Panc1 (cell line): ENCODE data around the gene ANKRD55. TPM values are rescaled to one million over a fixed set of nuclear protein-coding genes. Genes with fewer than 3 reads are reported as not detected.

Experiments
- ATAC-seq: fragments of 200-7000 bp; cut with Tn5 transposase; 2 replicates; pipeline ENCODE4 v1.9.1; 2020; ENCODE audit warnings: mild to moderate bottlenecking, moderate library complexity
- BruUV-seq: library from RNA; stranded (reverse); fragments of 400-500 nt; replicated peaks from 2 replicates; lab custom pipeline; 2021; lab: Mats Ljungman, UMichigan
- CTCF ChIA-PET: fragments of 300-600 bp; sonication (Branson Sonifier 250); formaldehyde crosslinking; loops from one replicate; lab custom pipeline; 2022; ENCODE audit warnings: antibody characterized with exemption; lab: Charles Lee
- POLR2A ChIA-PET: fragments of 300-600 bp; sonication (Branson Sonifier 250); formaldehyde crosslinking; loops from one replicate; lab custom pipeline; 2022; ENCODE audit warnings: antibody characterized with exemption; lab: Charles Lee
- DNase-seq: peaks from one replicate; pipeline ENCODE4 v3.0.0-alpha.2; 2010; ENCODE audit warnings: low read depth, low spot score
- H3K27ac ChIP-seq: 2 replicates; pipeline ENCODE4 v1.5.1; 2011; ENCODE audit warnings: mild to moderate bottlenecking, low read length, inconsistent platforms
- H3K27me3 ChIP-seq: fragments of 200-500 bp; sonication (Bioruptor generic); 2 replicates; pipeline ENCODE4 v1.6.0; 2014; ENCODE audit warnings: low read length, inconsistent platforms; ENCODE audit not compliant: control insufficient read depth, insufficient read depth
- H3K36me3 ChIP-seq: fragments of 200-500 bp; sonication (Bioruptor generic); 2 replicates; pipeline ENCODE4 v1.5.1; 2014; ENCODE audit warnings: inconsistent platforms, mild to moderate bottlenecking, low read length, moderate library complexity; ENCODE audit not compliant: control insufficient read depth, insufficient read depth
- H3K4me1 ChIP-seq: 2 replicates; pipeline ENCODE4 v1.5.1; 2011; ENCODE audit warnings: inconsistent platforms, mild to moderate bottlenecking, low read length, moderate library complexity; ENCODE audit not compliant: control insufficient read depth, insufficient read depth
- H3K4me3 ChIP-seq, 2 experiments: 2 replicates each; pipeline ENCODE4 v1.5.1; 2011 to 2012; ENCODE audit warnings: low read depth in 2 of 2, low read length in 2 of 2, mild to moderate bottlenecking in 2 of 2, inconsistent platforms in 1 of 2, moderate library complexity in 1 of 2
- H3K9me3 ChIP-seq: fragments of 200-500 bp; sonication (Bioruptor generic); 2 replicates; pipeline ENCODE4 v1.5.1; 2014; ENCODE audit warnings: low read depth, mild to moderate bottlenecking, inconsistent platforms, low read length, moderate library complexity; ENCODE audit not compliant: control insufficient read depth, insufficient read depth
- POLR2AphosphoS5 ChIP-seq: IDR thresholded peaks from 2 replicates; pipeline ENCODE4 v1.6.1; 2012; ENCODE audit warnings: mild to moderate bottlenecking, low read depth, low read length, moderate library complexity
- REST ChIP-seq, 2 experiments: IDR thresholded peaks; 2 replicates each; pipeline ENCODE4 v1.6.1; 2011 to 2012; ENCODE audit warnings: low read depth in 2 of 2, control low read depth in 1 of 2, low read length in 1 of 2, mild to moderate bottlenecking in 1 of 2, moderate library complexity in 1 of 2; ENCODE audit not compliant: insufficient read depth in 1 of 2
- SIN3A ChIP-seq: IDR thresholded peaks from 2 replicates; pipeline ENCODE4 v1.6.1; 2012; ENCODE audit warnings: low read depth, mild to moderate bottlenecking, low read length, moderate library complexity, borderline replicate concordance; ENCODE audit not compliant: insufficient read depth
- TCF7L2 ChIP-seq: IDR thresholded peaks from 2 replicates; pipeline ENCODE4 v1.6.1; 2011; ENCODE audit warnings: mild to moderate bottlenecking, low read depth, low read length, inconsistent platforms
- in situ Hi-C: cut with HindIII; loops from 2 replicates; pipeline ENCODE4 v1.10.0; 2016; ENCODE audit warnings: low sequenced_read_pairs, low pct_unique_long_range_greater_than_20kb
- intact Hi-C: fragments of 100-400 bp; cut with micrococcal nuclease; formaldehyde crosslinking; loops from one replicate; pipeline ENCODE4 v1.10.0; 2022; ENCODE audit not compliant: unreplicated experiment
- total RNA-seq: library from RNA; stranded (reverse); gene quantifications from one replicate; pipeline ENCODE4 v1.2.1, GENCODE V29; 2021; ENCODE audit not compliant: unreplicated experiment
- TF ChIP-seq, protein P1 (sequence below): fragments of 450-650 bp; IDR thresholded peaks from 2 replicates; pipeline ENCODE4 v1.5.1; 2017; ENCODE audit warnings: mild to moderate bottlenecking

Gene ANKRD55
- total RNA-seq, 1 experiment from 2014 or later, result not detected

- Histone ChIP-seq H3K27me3 (no peaks in the 10 kb centered on the region), H3K4me3 (no peak overlapping the region)
- in situ Hi-C loops, result no loop called here
Measured at GRCh38 chr5:56099346-56099745, 133.8 kb downstream of the ANKRD55 start.

GRCh38 chr5:56097055-56097454 is 136.1 kb downstream of the ANKRD55 start:
- Histone ChIP-seq H3K4me1 (peaks cover 9% of the 10 kb centered on the region), H3K4me3 (peak overlapping the region; percentile 35 to 53; a peak in 3 of 4 replicates), H3K36me3 (no peaks in the 10 kb centered on the region), H3K27me3 (no peaks in the 10 kb centered on the region), H3K27ac (peak overlapping the region; percentile 2; the same call in 1 of the 2 replicates), H3K9me3 (no peaks in the 10 kb centered on the region)
- CTCF ChIA-PET, result no interaction called here
- in situ Hi-C loops, result no loop called here
- TF ChIP-seq POLR2AphosphoS5 (no peak), REST (IDR thresholded peaks at IDR 0.05; ENCODE audit: insufficient read depth in 1 of 2, low read depth in 2 of 2, low read length in 1 of 2) (no peak), SIN3A (no peak), TCF7L2 (no peak)
- TF ChIP-seq, protein P1, sequence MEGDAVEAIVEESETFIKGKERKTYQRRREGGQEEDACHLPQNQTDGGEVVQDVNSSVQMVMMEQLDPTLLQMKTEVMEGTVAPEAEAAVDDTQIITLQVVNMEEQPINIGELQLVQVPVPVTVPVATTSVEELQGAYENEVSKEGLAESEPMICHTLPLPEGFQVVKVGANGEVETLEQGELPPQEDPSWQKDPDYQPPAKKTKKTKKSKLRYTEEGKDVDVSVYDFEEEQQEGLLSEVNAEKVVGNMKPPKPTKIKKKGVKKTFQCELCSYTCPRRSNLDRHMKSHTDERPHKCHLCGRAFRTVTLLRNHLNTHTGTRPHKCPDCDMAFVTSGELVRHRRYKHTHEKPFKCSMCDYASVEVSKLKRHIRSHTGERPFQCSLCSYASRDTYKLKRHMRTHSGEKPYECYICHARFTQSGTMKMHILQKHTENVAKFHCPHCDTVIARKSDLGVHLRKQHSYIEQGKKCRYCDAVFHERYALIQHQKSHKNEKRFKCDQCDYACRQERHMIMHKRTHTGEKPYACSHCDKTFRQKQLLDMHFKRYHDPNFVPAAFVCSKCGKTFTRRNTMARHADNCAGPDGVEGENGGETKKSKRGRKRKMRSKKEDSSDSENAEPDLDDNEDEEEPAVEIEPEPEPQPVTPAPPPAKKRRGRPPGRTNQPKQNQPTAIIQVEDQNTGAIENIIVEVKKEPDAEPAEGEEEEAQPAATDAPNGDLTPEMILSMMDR, result no peak
- no peak for ATAC-seq
- DNase-seq, result no peak
- intact Hi-C loops, result no loop called here
- POLR2A ChIA-PET, result interaction anchor here (0.6 kb wide), 1 partner anchor 261 kb away, joined by 3 read pairs; no protein-coding TSS in a partner anchor
- BruUV-seq, result no TSS peak

More at GRCh38 chr5:56099346-56099745, 133.8 kb downstream of the ANKRD55 start:
- intact Hi-C loops, result no loop called here
- H3K4me1 ChIP-seq, result peaks cover 9% of the 10 kb centered on the region
- H3K9me3 ChIP-seq, result no peaks in the 10 kb centered on the region
- TF ChIP-seq REST (IDR thresholded peaks at IDR 0.05; ENCODE audit: insufficient read depth in 1 of 2, low read depth in 2 of 2, low read length in 1 of 2), result no peak
- no peak for TF ChIP-seq SIN3A
- TF ChIP-seq TCF7L2, result no peak
- TF ChIP-seq, protein P1, result no peak
- no peak for TF ChIP-seq POLR2AphosphoS5
- no peak for ATAC-seq
- H3K27ac ChIP-seq, result no peak overlapping the region
- no peaks in the 10 kb centered on the region for H3K36me3 ChIP-seq
- no TSS peak for BruUV-seq
- ChIA-PET CTCF (no interaction called here), POLR2A (interaction anchor here (0.7 kb wide), 1 partner anchor 583 kb away, joined by 3 read pairs; no protein-coding TSS in a partner anchor)
- no peak for DNase-seq
